ENCODE data around the gene TBC1D3I.
"Not testable (repeated sequence)": the region's sequence is repeated elsewhere in the genome, so short reads cannot be mapped to it uniquely, and the experiment has no call there.

Gene TBC1D3I

GRCh38 chr17:36209575-36209974 is 54.8 kb downstream of the TBC1D3I start:
- TF ChIP-seq CTCF (IDR thresholded peaks at IDR 0.05) = no peak
- no peaks in the 10 kb centered on the region for H3K36me3 ChIP-seq (ENCODE audit: control insufficient read depth, insufficient read depth, low read length)

GRCh38 chr17:36207383-36207782 is 57.0 kb downstream of the TBC1D3I start:
- not testable (repeated sequence) for H2AFZ ChIP-seq; H3K27ac ChIP-seq; H3K27me3 ChIP-seq (ENCODE audit: control insufficient read depth, insufficient read depth, low read length); H3K4me2 ChIP-seq (ENCODE audit: low read length); H3K9me3 ChIP-seq (ENCODE audit: control insufficient read depth, low read length); H3K4me3 ChIP-seq (ENCODE audit: low read depth, low read length); H3K36me3 ChIP-seq (ENCODE audit: control insufficient read depth, insufficient read depth, low read length); H3K9ac ChIP-seq; H3K79me2 ChIP-seq; H3K4me1 ChIP-seq

More at GRCh38 chr17:36209575-36209974, 54.8 kb downstream of the TBC1D3I start:
- H3K9me3 ChIP-seq (ENCODE audit: control insufficient read depth, low read length) = no peaks in the 10 kb centered on the region
- H3K27me3 ChIP-seq (ENCODE audit: control insufficient read depth, insufficient read depth, low read length) = no peaks in the 10 kb centered on the region
- H3K79me2 ChIP-seq = no peaks in the 10 kb centered on the region
- H3K27ac ChIP-seq = no peak overlapping the region
- no peak overlapping the region for H3K4me3 ChIP-seq (ENCODE audit: low read depth, low read length)
- H3K4me2 ChIP-seq (ENCODE audit: low read length) = no peak overlapping the region
- H3K4me1 ChIP-seq = no peaks in the 10 kb centered on the region
- H3K9ac ChIP-seq = no peak overlapping the region
- H2AFZ ChIP-seq = no peak overlapping the region

GRCh38 chr17:36206486-36206821 is 57.9 kb downstream of the TBC1D3I start:
- H3K27me3 ChIP-seq (ENCODE audit: control insufficient read depth, insufficient read depth, low read length); H3K4me1 ChIP-seq; H3K9ac ChIP-seq; H3K4me2 ChIP-seq (ENCODE audit: low read length); H2AFZ ChIP-seq; H3K4me3 ChIP-seq (ENCODE audit: low read depth, low read length); H3K79me2 ChIP-seq; H3K36me3 ChIP-seq (ENCODE audit: control insufficient read depth, insufficient read depth, low read length); H3K27ac ChIP-seq; H3K9me3 ChIP-seq (ENCODE audit: control insufficient read depth, low read length): not testable (repeated sequence)

- Histone ChIP-seq H3K27ac (no peak overlapping the region), H3K4me1 (no peaks in the 10 kb centered on the region), H3K9me3 (ENCODE audit: control insufficient read depth, low read length) (no peaks in the 10 kb centered on the region), H2AFZ (no peak overlapping the region), H3K4me2 (ENCODE audit: low read length) (no peak overlapping the region), H3K9ac (no peak overlapping the region), H3K27me3 (ENCODE audit: control insufficient read depth, insufficient read depth, low read length) (no peaks in the 10 kb centered on the region), H3K4me3 (ENCODE audit: low read depth, low read length) (no peak overlapping the region), H3K36me3 (ENCODE audit: control insufficient read depth, insufficient read depth, low read length) (no peaks in the 10 kb centered on the region), H3K79me2 (no peaks in the 10 kb centered on the region)
- no peak for TF ChIP-seq CTCF (IDR thresholded peaks at IDR 0.05)
These were observed 58.5 kb downstream of the TBC1D3I start for GRCh38 chr17:36205637-36206485.

- Histone ChIP-seq H3K9ac (no peak overlapping the region), H3K79me2 (no peaks in the 10 kb centered on the region), H3K4me2 (ENCODE audit: low read length) (no peak overlapping the region), H3K4me1 (no peaks in the 10 kb centered on the region), H3K27me3 (ENCODE audit: control insufficient read depth, insufficient read depth, low read length) (no peaks in the 10 kb centered on the region), H3K9me3 (ENCODE audit: control insufficient read depth, low read length) (no peaks in the 10 kb centered on the region), H3K36me3 (ENCODE audit: control insufficient read depth, insufficient read depth, low read length) (no peaks in the 10 kb centered on the region), H3K4me3 (ENCODE audit: low read depth, low read length) (no peak overlapping the region), H3K27ac (no peak overlapping the region), H2AFZ (no peak overlapping the region)
- TF ChIP-seq CTCF (IDR thresholded peaks at IDR 0.05) = no peak
These were observed 59.5 kb downstream of the TBC1D3I start for GRCh38 chr17:36204724-36205500.

Data from parathyroid adenoma (tissue), 2 donors.